ENCODE results near the gene PGBD5.
A peak's percentile ranks its signal among the peaks of the same experiment; 100 is the strongest.

The PGBD5 gene

GRCh38 chr1:230307213-230307612 is 118.9 kb downstream of the PGBD5 start:
- no peak overlapping the region for H3K4me3 ChIP-seq (ENCODE audit: low read length)
- no peak for DNase-seq (ENCODE audit: low read depth)
- TF ChIP-seq, protein P1, sequence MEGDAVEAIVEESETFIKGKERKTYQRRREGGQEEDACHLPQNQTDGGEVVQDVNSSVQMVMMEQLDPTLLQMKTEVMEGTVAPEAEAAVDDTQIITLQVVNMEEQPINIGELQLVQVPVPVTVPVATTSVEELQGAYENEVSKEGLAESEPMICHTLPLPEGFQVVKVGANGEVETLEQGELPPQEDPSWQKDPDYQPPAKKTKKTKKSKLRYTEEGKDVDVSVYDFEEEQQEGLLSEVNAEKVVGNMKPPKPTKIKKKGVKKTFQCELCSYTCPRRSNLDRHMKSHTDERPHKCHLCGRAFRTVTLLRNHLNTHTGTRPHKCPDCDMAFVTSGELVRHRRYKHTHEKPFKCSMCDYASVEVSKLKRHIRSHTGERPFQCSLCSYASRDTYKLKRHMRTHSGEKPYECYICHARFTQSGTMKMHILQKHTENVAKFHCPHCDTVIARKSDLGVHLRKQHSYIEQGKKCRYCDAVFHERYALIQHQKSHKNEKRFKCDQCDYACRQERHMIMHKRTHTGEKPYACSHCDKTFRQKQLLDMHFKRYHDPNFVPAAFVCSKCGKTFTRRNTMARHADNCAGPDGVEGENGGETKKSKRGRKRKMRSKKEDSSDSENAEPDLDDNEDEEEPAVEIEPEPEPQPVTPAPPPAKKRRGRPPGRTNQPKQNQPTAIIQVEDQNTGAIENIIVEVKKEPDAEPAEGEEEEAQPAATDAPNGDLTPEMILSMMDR (conservative IDR thresholded peaks at IDR 0.05; ENCODE audit: low read length): no peak

DNA sequence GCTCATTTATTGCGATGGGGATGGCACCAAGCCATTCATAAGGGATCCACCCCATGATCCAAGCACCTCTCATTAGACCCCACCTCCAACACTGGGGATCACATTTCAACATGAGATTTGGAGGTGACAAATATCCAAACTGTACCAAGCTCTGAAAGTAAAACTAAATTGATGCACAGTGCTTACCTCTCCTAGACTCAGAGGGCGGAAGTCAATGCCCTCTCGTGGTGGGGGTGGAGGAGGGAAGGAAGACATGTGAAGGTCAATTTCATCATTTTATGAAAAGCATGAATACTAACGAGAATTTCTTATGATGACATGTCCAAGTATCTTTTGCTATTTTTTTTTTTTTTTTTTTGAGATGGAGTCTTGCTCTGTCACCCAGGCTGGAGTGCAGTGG is 120.0 kb downstream of the PGBD5 start:
- TF ChIP-seq, protein P1 (conservative IDR thresholded peaks at IDR 0.05; ENCODE audit: low read length): no peak
- no peak for DNase-seq (ENCODE audit: low read depth)
- no peak overlapping the region for H3K4me3 ChIP-seq (ENCODE audit: low read length)

DNA sequence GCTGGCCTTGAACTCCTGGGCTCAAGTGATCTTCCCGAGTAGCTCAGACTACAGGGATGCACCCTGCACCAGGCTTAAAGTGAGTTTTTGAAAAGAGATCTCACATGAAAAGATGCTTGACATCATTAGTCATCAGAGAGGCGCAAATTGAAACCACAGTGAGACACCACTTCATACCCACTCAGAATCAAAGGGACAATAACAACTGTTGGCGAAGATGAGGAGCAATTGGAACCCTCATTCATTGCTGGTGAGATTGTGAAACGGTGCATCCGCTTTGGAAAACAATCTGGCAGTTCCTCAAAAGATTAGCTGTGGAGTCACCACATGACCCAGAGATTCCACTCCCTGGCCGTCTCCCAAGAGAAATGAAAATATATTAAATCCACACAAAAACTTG is 122.3 kb downstream of the PGBD5 start:
- peak; percentile 70 for DNase-seq (ENCODE audit: low read depth)
- H3K4me3 ChIP-seq (ENCODE audit: low read length): no peak overlapping the region
- TF ChIP-seq, protein P1 (conservative IDR thresholded peaks at IDR 0.05; ENCODE audit: low read length): no peak

GRCh38 chr1:230303069-230303468 is 123.1 kb downstream of the PGBD5 start:
- DNase-seq (ENCODE audit: low read depth): peak; percentile 15
- H3K4me3 ChIP-seq (ENCODE audit: low read length): no peak overlapping the region
- TF ChIP-seq, protein P1 (conservative IDR thresholded peaks at IDR 0.05; ENCODE audit: low read length): peak; percentile 15; the same call in 1 of the 2 replicates

DNA sequence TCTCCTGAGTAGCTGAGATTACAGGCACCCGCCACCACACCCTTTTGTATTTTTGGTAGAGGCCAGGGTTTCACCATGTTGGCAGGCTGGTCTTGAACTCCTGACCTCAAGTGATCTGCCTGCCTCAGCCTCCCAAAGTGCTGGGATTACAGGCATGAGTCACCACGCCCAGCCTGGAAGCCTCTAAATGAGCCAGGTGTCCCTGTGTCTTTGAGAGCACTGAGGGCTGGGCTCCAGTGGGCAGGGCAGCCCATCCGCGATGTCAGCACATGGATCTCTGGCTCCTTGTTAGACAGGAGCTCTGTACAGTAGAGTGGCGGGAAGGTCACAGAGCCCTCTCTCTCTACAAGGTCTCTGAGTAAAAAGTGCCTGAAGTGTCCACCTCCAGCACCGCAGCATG is 124.3 kb downstream of the PGBD5 start:
- TF ChIP-seq, protein P1 (conservative IDR thresholded peaks at IDR 0.05; ENCODE audit: low read length): no peak
- DNase-seq (ENCODE audit: low read depth): no peak
- no peak overlapping the region for H3K4me3 ChIP-seq (ENCODE audit: low read length)

- TF ChIP-seq, protein P1 (conservative IDR thresholded peaks at IDR 0.05; ENCODE audit: low read length): no peak
- DNase-seq (ENCODE audit: low read depth): no peak
- H3K4me3 ChIP-seq (ENCODE audit: low read length): no peak overlapping the region
These were observed 124.8 kb downstream of the PGBD5 start for GRCh38 chr1:230301322-230301721.

DNA sequence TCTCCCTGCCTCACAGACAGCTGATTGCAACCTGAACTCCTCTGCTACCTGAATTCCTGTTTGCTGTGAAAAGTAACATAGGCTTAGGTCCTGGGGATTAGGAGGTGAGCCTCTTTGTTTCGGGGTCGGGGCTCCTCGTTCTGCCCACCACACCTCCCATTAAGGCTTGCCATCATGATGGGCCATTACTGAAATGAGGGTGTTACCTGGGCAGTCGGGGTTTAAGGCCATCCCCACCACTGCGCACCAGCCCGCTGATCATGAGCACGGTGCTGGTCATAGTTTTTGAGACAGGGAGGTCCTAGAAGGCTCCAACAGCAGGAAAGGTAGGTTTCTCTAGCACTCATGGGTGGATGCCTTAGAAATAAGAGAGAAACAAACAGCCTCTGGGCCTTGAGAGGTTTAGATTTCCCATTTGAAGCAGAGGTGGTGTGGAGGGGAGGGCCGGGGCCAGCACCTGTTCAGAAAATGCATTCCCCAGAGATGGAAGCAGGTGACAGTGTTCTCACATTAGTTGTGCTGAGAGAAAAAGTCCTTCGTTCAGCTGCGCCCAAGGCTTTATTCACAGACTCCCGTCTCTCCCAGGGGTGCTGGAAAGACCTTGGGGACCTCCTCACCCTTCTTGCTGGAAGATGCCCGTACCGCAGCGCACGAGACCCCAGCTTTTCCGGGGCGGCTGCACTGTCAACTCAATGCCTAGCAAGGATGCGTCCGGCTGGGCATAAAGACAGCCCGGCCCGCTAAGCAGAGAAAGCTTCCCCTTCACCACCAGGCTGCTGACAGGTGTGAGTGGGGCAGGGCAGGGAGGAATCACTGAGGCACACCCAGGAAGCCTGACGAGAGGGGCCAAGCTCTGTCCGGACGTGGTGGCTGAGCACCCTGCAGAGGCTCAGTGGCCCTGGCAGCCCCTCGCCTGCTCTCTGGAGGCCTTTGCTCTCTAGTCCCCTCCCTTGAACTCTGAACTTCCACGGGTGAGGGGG is 125.5 kb downstream of the PGBD5 start:
- no peak overlapping the region for H3K4me3 ChIP-seq (ENCODE audit: low read length)
- DNase-seq (ENCODE audit: low read depth): no peak
- TF ChIP-seq, protein P1 (conservative IDR thresholded peaks at IDR 0.05; ENCODE audit: low read length): no peak

All from AG10803 (cell line).